ENCODE results near the gene CTR9. TPM values are rescaled to one million over a fixed set of nuclear protein-coding genes. Genes with fewer than 3 reads are reported as not detected.

CTR9 gene
- total RNA-seq: 10 to 100 TPM; 12.2 to 28.7 TPM

DNA sequence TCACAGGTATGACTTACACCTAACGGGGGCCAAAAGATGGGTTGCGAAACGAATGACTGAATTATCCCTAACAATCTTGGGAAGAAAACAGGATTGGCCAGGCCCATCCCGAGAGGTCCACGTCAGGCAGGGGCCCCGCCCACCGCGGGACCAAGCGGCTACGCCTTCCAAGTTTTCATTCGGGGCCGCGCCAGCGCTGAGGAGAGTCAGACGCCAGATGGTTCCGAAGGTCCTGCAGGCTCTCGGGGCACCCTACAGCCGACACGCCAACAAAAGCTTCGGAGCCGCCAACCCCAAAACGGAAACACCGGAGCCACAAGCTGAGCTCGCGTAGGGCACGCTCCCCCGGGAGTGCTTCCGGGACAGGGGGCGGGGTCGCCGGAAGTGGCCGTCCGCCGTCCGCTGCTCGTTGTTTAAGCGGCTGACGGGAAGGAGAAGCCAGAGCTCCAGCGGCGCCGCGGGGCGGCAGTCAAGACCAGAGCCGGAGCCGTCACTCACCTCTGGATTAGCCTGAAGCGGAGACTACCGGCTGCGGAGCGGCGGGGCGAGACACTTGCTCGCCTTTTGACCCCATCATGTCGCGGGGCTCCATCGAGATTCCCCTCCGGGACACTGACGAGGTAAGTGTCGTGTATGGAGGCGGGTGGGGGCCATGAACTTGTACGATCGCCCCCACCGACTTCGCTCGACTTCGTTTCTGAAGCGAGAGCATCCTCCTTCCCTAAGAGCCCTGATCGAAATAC, at the start of gene CTR9:
Gene CTR9, plus strand, starts transcription at position 409 of the 743 bp plus-strand sequence. Its CDS starts 167 bp downstream, at position 576.
- ATAC-seq (peak; percentile 96), DNase-seq (peak; percentile 92 to 95 (median 94))
- H3K27me3 ChIP-seq: no peaks in the 10 kb centered on the region
- peak in 3 of 7 experiments; percentile 16 to 33 (median 26) for TF ChIP-seq CTCF (IDR thresholded peaks at IDR 0.05)
- peak; percentile 91 to 97 (median 97) for TF ChIP-seq POLR2A (IDR thresholded peaks at IDR 0.05)
- peak within 1 kb of the TSS; percentile 76 to 99 (median 92) for H3K27ac ChIP-seq
- WGBS, 2 donors: 0 to 1% methylated on average over 27 to 67 of the region's 67 CpGs
- peak within 1 kb of the TSS; percentile 26 to 78 for H3K4me3 ChIP-seq
- no peaks in the 10 kb centered on the region for H3K9me3 ChIP-seq
- peaks cover 12% of the 10 kb centered on the region for H3K4me1 ChIP-seq
- H3K36me3 ChIP-seq (replicated peaks in 1 of 2; ENCODE audit: insufficient read depth in 1 of 2, low read depth in 2 of 2): peaks cover 0 to 16% of the 10 kb centered on the region in 2 donors
- intact Hi-C loops (cut with DNase I): no loop called here

DNA sequence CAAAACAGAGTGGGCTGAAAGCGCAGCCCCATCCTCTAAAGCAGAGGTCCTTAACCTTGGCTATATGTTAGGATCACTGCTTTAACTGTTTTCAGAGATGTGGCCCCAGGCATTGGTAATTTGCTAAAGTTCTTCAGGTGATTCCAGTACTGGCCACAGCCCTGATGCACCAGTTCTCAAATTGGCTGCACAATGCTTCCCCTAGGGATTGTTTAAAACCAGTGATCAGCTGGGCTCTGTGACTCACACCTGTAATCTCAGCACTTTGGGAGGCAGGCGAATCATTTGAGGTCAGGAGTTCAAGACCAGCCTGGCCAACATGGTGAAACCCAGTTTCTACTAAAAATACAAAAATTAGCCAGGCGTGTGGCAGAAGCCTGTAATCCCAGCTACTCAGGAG, 49.1 kb upstream of the CTR9 start:
- TF ChIP-seq POLR2A (IDR thresholded peaks at IDR 0.05) (no peak), CTCF (IDR thresholded peaks at IDR 0.05) (no peak)
- ATAC-seq (no peak), DNase-seq (no peak)
- no peak overlapping the region for H3K27ac ChIP-seq
- no peak overlapping the region for H3K4me3 ChIP-seq
- 70 to 77% methylated on average over 3 of the region's 3 CpGs for WGBS, 2 donors
- H3K4me1 ChIP-seq: no peaks in the 10 kb centered on the region
- H3K36me3 ChIP-seq (replicated peaks in 1 of 2; ENCODE audit: insufficient read depth in 1 of 2, low read depth in 2 of 2): no peaks in the 10 kb centered on the region
- no peaks in the 10 kb centered on the region for H3K27me3 ChIP-seq
- intact Hi-C loops (cut with DNase I): no loop called here
- H3K9me3 ChIP-seq: no peaks in the 10 kb centered on the region

DNA sequence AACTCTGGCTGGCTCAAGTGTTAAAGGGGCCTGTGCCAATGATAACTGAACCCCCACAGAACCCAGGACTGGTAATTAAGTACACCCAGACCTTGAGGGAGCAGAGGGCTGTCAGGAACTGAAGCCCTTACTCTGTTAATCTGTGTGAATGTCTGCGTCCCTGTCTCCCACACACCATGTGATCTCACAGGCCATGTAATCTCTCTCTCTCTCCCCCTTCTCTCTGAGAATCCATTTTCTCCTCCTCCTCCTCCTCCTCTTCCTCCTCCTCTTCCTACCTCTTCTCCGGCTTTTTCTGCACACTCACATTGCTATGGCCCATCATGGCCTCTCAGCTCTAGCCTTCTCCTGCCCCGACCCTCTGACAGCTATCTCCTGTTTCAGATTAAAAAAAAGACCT, 42.9 kb upstream of the CTR9 start:
- 73% methylated on average over 3 of the region's 3 CpGs for WGBS, 2 donors
- H3K36me3 ChIP-seq (replicated peaks in 1 of 2; ENCODE audit: insufficient read depth in 1 of 2, low read depth in 2 of 2): no peaks in the 10 kb centered on the region
- H3K27ac ChIP-seq: no peak overlapping the region
- TF ChIP-seq POLR2A (IDR thresholded peaks at IDR 0.05): no peak
- no peak for TF ChIP-seq CTCF (IDR thresholded peaks at IDR 0.05)
- no peak overlapping the region for H3K4me3 ChIP-seq
- ATAC-seq: no peak
- no peaks in the 10 kb centered on the region for H3K9me3 ChIP-seq
- H3K27me3 ChIP-seq: no peaks in the 10 kb centered on the region
- no peak for DNase-seq
- intact Hi-C loops (cut with DNase I): no loop called here
- H3K4me1 ChIP-seq: no peaks in the 10 kb centered on the region

DNA sequence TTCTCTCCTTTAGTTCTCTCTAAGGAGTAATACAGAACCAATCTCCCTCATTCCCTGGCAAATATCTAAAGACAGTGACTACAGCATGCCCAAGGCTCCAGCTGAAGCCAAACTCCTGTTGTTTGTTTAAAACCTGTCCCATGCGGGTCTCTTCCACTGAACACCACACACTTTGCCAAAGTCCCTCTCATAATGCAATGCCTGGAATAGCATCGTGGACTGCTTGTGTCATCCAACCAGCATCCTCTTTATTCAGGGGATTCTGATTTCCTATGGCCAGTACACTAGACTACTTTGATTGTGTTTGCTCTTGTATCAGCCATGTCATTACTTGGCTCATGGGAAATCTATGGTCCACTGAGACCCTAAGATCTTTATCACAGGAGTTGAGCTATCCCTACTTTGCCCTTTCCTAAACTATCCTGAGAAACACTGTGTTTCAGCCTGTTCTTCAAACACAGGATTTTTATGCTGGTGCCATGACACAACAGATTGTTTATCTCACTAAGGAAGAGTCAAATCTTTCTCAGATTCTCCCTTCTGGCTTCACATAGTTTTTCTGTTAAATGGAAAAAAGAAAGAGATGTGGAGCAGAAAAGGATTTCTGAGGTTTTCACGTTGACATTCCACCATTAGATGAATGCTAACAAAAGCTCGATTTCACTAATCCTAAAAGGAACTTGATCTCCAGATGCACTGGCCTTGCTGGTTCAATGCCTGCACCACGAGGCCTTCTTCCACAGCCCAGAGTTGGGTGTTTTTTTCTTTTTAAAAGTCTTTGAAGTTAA, 41.6 kb upstream of the CTR9 start:
- Histone ChIP-seq H3K36me3 (replicated peaks in 1 of 2; ENCODE audit: insufficient read depth in 1 of 2, low read depth in 2 of 2) (no peaks in the 10 kb centered on the region), H3K4me1 (no peaks in the 10 kb centered on the region), H3K27ac (no peak overlapping the region), H3K9me3 (no peaks in the 10 kb centered on the region), H3K4me3 (no peak overlapping the region), H3K27me3 (no peaks in the 10 kb centered on the region)
- WGBS, 2 donors: 50 to 53% methylated on average over 5 of the region's 5 CpGs
- TF ChIP-seq POLR2A (IDR thresholded peaks at IDR 0.05) (no peak), CTCF (IDR thresholded peaks at IDR 0.05) (no peak)
- intact Hi-C loops (cut with DNase I): no loop called here
- DNase-seq (no peak), ATAC-seq (no peak)

All from body of pancreas (tissue), 4 donors.